ENCODE results near the gene AKAP1. TPM values are rescaled to one million over a fixed set of nuclear protein-coding genes. Genes with fewer than 3 reads are reported as not detected.
"Not testable (repeated sequence)": the region's sequence is repeated elsewhere in the genome, so short reads cannot be mapped to it uniquely, and the experiment has no call there.

The AKAP1 gene
- total RNA-seq, 1 donor from 2014 or later, result 28.7 TPM

GRCh38 chr17:57077000-57077399 lies 8.0 kb upstream of the AKAP1 start:
- DNase-seq, result no peak

DNA sequence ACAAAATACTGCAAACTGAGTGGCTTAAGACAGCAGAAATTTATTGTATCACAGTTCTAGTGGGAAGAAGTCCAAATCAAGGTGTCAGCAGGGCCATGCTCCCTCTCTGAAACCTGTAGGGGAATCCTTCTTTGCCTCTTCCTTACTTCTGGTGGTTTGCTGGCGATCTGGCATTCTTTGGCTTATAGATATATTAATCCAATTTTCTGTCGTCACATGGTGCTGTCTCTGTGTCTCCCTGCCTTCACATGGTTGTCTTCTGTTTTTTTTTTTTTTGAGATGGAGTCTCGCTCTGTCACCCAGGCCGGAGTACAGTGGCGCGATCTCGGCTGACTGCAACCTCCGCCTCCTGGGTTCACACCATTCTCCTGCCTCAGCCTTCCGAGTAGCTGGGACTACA lies 6.8 kb upstream of the AKAP1 start:
- no peak for DNase-seq

GRCh38 chr17:57080718-57081117 lies 4.3 kb upstream of the AKAP1 start:
- DNase-seq, result no peak

DNA sequence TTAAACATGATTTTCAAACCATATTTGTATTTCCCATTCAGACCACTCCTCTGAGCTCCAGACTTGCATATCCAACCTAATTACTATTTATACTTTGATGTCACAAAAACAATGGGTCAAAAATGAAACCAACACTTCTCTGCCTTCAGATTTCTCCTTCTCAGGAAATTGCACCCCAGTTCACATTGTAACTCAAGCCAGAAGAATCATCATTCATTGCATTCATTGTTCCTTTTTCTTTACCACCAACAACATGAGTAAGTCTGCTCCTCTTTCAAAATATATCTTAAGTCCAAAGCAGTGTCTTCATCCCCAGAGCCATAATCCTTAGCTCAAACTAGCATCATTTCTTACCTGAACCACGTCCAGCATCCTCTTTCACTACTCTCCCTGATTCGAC lies 2.6 kb upstream of the AKAP1 start:
- no peak for DNase-seq

DNA sequence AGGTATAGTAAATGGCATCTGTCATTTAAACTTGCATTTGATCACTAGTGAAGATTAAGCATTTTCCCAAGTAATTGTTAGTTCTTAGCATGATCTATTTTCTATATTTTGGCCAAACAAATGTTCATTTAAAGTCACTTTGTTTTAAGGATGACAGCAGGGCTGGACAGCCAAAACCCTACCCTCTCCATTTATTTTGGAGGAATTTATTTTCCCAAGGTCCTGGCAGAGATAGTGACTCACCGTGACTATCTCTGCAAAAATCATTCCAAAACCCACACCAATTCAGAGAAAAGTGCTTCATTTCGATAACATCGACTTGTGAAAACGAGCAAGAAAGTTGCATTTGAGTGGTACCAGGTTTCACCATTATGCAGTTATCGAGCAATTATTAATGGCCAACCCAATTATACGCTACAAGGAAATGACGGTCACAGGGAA lies 665 bp upstream of the AKAP1 start:
- DNase-seq, result no peak

DNA sequence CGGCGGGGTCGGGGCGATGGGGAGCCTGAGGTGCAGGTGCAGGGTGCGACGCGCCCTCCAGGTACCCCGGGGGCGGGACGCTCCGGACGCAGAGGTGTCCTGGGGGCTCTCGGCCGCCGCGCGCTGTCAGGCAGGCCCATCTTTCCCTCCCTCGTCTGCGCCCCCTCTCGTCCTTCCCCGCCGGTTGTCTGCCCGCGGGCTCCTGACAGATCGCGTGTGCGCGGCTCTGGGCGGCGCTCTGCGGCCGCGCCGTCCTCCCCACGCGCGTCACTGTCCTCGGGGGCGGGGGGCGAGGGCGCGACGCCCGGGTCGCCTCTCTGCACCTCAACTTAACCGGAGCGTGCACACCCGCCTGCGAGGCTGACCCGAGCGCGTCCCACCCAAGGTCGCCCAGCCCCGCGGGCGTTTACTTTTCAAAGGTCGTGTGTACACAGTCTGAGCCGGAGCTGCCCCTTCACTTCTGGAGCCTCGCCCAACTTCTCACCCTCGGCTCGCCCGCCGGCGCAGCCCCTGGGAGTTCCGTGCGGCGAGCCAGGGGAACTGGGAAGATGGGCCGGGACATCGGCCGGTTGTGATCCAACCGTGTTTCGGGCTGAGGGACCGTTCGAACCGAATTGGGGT lies 512 bp downstream of the AKAP1 start:
- peak; percentile 21 for DNase-seq

- no peak for DNase-seq
These were observed 1.3 kb downstream of the AKAP1 start for GRCh38 chr17:57086069-57086930.

DNA sequence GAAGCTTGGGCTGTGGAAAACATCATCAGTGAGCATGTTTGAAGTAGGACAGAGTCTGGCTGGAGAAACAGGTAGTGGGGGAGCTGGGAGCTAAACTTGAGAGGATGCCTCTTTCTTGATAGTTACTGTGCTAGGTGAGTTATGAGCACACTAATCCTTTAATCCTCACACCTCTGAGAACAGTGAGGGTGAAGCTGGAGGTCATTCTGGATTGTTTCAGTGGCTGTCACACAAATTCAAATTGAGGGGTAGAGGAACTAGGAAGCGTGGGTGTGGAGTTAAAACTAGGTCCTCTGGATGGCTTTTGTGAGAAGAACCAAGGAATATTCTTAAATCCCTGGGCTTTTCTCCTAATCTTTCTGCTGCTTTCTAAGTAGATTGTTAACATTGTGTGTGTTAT lies 3.3 kb downstream of the AKAP1 start:
- no peak for DNase-seq

- no peak for DNase-seq
These were observed 4.3 kb downstream of the AKAP1 start for GRCh38 chr17:57089391-57089790.

GRCh38 chr17:57090560-57091185 lies 5.6 kb downstream of the AKAP1 start:
- no peak for DNase-seq

DNA sequence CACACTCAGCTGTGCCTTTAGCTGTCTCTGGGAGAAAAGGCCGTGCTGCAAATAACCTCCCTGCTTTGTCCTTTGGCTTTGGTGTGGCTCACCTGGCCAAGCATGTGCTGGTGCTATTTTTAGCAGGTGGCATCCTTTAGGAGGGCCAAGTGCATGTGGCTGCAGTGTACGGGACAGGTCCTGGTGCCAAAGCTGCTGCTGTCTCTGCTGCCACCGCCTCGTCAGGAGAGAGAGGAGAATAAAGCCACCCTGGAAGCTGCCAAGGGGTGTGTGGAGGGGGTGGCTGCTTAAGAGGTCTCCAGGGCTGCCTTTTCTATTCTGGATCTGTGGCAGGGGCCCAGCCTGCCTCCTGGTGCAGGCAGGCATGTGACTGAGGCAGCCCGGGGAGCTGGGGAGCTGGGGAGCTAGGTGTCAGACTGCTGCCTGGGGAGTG lies 6.2 kb downstream of the AKAP1 start:
- DNase-seq, result no peak

DNA sequence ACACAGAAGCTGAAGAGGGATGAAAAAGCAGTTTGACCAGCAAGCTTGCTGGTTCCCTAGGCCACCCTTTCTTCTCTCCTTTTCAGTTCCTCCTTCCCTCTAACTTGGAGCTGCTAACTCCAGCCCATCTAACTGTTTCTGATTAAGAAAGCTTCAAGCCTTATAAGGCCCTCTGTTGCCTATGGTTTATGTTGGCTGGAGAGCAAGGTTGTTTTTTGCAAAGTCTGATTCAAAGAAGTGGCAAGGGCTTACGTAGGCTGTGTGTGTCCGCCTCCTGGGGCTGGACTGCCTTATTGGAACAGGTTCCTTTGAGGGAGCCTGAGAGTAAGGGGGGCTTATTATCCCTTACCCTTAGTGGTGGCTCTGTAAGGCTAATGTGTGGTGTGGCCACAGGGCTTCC lies 7.1 kb downstream of the AKAP1 start:
- DNase-seq, result no peak

DNA sequence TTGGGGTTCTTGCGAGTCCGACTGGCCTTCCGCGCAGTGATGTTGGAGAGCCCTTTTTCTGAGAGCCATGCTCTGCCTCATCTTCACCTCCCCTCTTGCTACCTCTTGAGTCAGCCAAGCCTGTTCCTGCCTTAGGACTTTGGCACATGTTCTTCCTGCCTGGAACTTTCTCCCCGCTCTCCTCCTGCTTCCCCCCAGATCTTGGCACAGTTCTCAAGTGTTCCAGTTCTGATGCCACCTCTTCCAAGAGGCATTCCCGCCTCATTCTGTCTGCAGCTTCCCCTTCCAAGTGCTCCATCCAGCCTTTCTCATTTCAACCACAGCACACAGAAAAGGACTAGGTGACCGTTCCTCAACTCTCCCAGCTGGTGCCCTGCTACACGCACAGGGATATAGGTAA lies 7.7 kb downstream of the AKAP1 start:
- no peak for DNase-seq

GRCh38 chr17:57096472-57097202 lies 11.6 kb downstream of the AKAP1 start:
- no peak for DNase-seq

GRCh38 chr17:57097832-57098421 lies 12.9 kb downstream of the AKAP1 start:
- no peak for DNase-seq

- DNase-seq, result no peak
These were observed 14.1 kb downstream of the AKAP1 start for GRCh38 chr17:57099165-57099564.

DNA sequence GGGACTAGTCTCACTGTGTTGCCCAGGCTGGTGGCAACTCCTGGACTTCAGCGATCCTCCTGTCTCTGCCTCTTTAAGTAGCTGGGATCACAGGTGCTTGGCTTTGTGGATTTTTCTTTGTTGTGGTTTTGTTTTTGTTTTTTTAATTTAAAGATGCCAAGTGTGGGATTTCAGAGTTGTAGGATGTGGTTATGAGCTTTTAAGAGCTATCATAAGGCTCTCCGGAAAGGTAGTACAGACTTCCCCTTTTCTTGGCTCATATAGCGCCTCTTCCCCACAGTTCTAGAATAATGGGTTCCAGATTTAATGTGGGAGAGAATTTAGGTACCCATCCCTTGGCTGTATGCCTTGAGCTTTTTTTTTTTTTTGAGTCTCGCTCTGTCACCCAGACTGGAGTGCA lies 17.1 kb downstream of the AKAP1 start:
- no peak for DNase-seq

- not testable (repeated sequence) for DNase-seq
These were observed 17.6 kb downstream of the AKAP1 start for GRCh38 chr17:57102660-57103059.

DNA sequence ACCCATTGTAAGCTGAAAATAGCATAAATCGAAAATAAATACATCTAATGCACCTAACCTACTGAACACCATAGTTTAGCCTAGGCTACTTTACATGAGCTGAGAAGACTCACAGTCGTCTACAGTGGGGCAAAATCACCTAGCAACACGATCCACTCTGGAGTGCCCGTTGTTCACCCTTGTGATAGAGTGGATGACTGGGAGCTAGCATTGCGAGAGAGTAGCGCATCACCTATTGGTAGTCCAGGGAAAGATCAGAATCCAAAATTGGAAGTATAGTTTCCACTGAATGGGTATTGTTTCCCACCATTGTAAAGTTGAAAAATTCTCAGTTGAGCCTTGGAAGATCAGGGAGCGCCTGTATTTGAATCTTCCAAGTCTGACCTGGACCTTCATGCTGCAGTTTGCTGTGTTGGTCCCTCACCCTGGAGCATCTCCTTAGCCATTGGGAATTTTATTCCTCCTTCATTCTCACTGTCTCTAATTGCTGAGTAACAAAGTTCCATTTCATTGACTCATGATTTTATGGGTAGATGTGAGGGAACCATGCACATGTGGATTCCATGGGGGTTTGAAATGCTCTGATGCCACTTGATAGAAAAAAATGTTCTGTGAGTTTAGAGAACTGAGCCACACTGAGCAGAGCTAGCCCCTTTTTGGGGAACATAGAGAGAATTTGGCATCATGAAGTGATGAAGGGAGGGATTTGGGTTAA lies 19.6 kb downstream of the AKAP1 start:
- no peak for DNase-seq

GRCh38 chr17:57105591-57105990 lies 20.5 kb downstream of the AKAP1 start:
- DNase-seq, result no peak

- DNase-seq, result no peak
These were observed 21.2 kb downstream of the AKAP1 start for GRCh38 chr17:57106107-57106835.
